HEK293 (cell line): ENCODE measurements around the gene MINDY1.

Experiments
- CTCF ChIA-PET: fragments of 350-600 bp; formaldehyde crosslinking; extraction: SDS; loops from one replicate; lab custom pipeline; 2021; ENCODE audit warnings: antibody characterized with exemption; lab: Yijun Ruan, JAX
- POLR2A ChIA-PET: fragments of 300-600 bp; formaldehyde crosslinking; extraction: SDS; loops from one replicate; lab custom pipeline; 2020; ENCODE audit warnings: antibody characterized with exemption, inconsistent platforms; lab: Yijun Ruan, JAX
- H3K27ac ChIP-seq: fragments of 200-500 bp; sonication (Bioruptor generic); 2 replicates; pipeline ENCODE4 v1.5.1; 2014; ENCODE audit warnings: low read depth, low read length, control low read depth, inconsistent platforms; ENCODE audit errors: extremely low read depth
- H3K36me3 ChIP-seq, 2 experiments: fragments of 200-500 bp in 1 of 2; sonication (Bioruptor generic) in 1 of 2; 1 replicate in 1 of 2; 2 replicates in 1 of 2; pipeline ENCODE4 v1.5.1; 2014 to 2017; ENCODE audit warnings: inconsistent platforms in 2 of 2, low read length in 2 of 2; ENCODE audit not compliant: control insufficient read depth in 2 of 2, insufficient read depth in 1 of 2
- H3K4me1 ChIP-seq: fragments of 200-500 bp; sonication (Bioruptor generic); 2 replicates; pipeline ENCODE4 v1.5.1; 2014; ENCODE audit warnings: mild to moderate bottlenecking, low read length, inconsistent platforms; ENCODE audit not compliant: control insufficient read depth, insufficient read depth
- H3K4me3 ChIP-seq: 2 replicates; pipeline ENCODE4 v1.5.1; 2011; ENCODE audit warnings: low read depth, mild to moderate bottlenecking, control low read depth, low read length, moderate library complexity
- H3K9me3 ChIP-seq: fragments of 200-500 bp; sonication (Bioruptor generic); 2 replicates; pipeline ENCODE4 v1.5.1; 2014; ENCODE audit warnings: low read depth, low read length, inconsistent platforms; ENCODE audit not compliant: control insufficient read depth, insufficient read depth
- AEBP2 ChIP-seq: fragments of 450-650 bp; formaldehyde crosslinking; IDR thresholded peaks from 2 replicates; pipeline ENCODE4 v1.5.1; 2016; ENCODE audit warnings: missing biosample characterization, missing genetic modification characterization, borderline replicate concordance
- ATF2 ChIP-seq: fragments of 450-650 bp; formaldehyde crosslinking; IDR thresholded peaks from 2 replicates; pipeline ENCODE4 v1.5.1; 2016; ENCODE audit warnings: missing biosample characterization, missing genetic modification characterization, low read depth
- IKZF3 ChIP-seq: fragments of 450-650 bp; IDR thresholded peaks from 2 replicates; pipeline ENCODE4 v1.5.0; 2018; ENCODE audit warnings: missing biosample characterization, mild to moderate bottlenecking, missing genetic modification characterization, moderate library complexity
- KLF1 ChIP-seq: fragments of 450-650 bp; formaldehyde crosslinking; IDR thresholded peaks from 2 replicates; pipeline ENCODE4 v1.5.1; 2016; ENCODE audit warnings: missing biosample characterization, missing genetic modification characterization
- KLF10 ChIP-seq: fragments of 450-650 bp; IDR thresholded peaks from 2 replicates; pipeline ENCODE4 v1.5.1; 2018; ENCODE audit warnings: missing biosample characterization, mild to moderate bottlenecking, missing genetic modification characterization
- KLF17 ChIP-seq: fragments of 450-650 bp; formaldehyde crosslinking; IDR thresholded peaks from 2 replicates; pipeline ENCODE4 v1.5.1; 2016; ENCODE audit warnings: missing biosample characterization, missing genetic modification characterization
- SP2 ChIP-seq: fragments of 450-650 bp; formaldehyde crosslinking; IDR thresholded peaks from 2 replicates; pipeline ENCODE4 v1.5.1; 2016; ENCODE audit warnings: missing biosample characterization, missing genetic modification characterization
- TSHZ1 ChIP-seq: fragments of 450-650 bp; formaldehyde crosslinking; IDR thresholded peaks from 2 replicates; pipeline ENCODE4 v1.5.1; 2016; ENCODE audit warnings: missing biosample characterization, missing genetic modification characterization, borderline replicate concordance
- ZFHX2 ChIP-seq: fragments of 450-650 bp; formaldehyde crosslinking; conservative IDR thresholded peaks from 2 replicates; pipeline ENCODE4 v1.5.1; 2016; ENCODE audit warnings: missing biosample characterization, missing genetic modification characterization
- ZFP69B ChIP-seq: fragments of 450-650 bp; formaldehyde crosslinking; IDR thresholded peaks from 2 replicates; pipeline ENCODE4 v1.5.1; 2016; ENCODE audit warnings: missing biosample characterization, missing genetic modification characterization
- ZNF23 ChIP-seq: fragments of 450-650 bp; formaldehyde crosslinking; IDR thresholded peaks from 2 replicates; pipeline ENCODE4 v1.5.1; 2016; ENCODE audit warnings: missing biosample characterization, missing genetic modification characterization, borderline replicate concordance
- ZNF24 ChIP-seq: fragments of 450-650 bp; formaldehyde crosslinking; IDR thresholded peaks from 2 replicates; pipeline ENCODE4 v1.5.1; 2016; ENCODE audit warnings: missing biosample characterization, missing genetic modification characterization
- ZNF280C ChIP-seq: fragments of 450-650 bp; formaldehyde crosslinking; IDR thresholded peaks from 2 replicates; pipeline ENCODE4 v1.5.1; 2016; ENCODE audit warnings: missing biosample characterization, missing genetic modification characterization
- ZNF398 ChIP-seq: fragments of 450-650 bp; formaldehyde crosslinking; IDR thresholded peaks from 2 replicates; pipeline ENCODE4 v1.5.1; 2017; ENCODE audit warnings: missing biosample characterization, missing genetic modification characterization
- ZNF501 ChIP-seq: fragments of 450-650 bp; formaldehyde crosslinking; IDR thresholded peaks from 2 replicates; pipeline ENCODE4 v1.5.1; 2016; ENCODE audit warnings: missing biosample characterization, missing genetic modification characterization
- ZNF529 ChIP-seq: fragments of 450-650 bp; formaldehyde crosslinking; IDR thresholded peaks from 2 replicates; pipeline ENCODE4 v1.5.1; 2017; ENCODE audit warnings: missing genetic modification characterization, missing biosample characterization; ENCODE audit not compliant: insufficient replicate concordance
- ZNF544 ChIP-seq: fragments of 450-650 bp; formaldehyde crosslinking; IDR thresholded peaks from 2 replicates; pipeline ENCODE4 v1.5.0; 2017; ENCODE audit warnings: missing biosample characterization, missing genetic modification characterization
- ZNF600 ChIP-seq: fragments of 450-650 bp; formaldehyde crosslinking; IDR thresholded peaks from 2 replicates; pipeline ENCODE4 v1.5.1; 2016; ENCODE audit warnings: missing biosample characterization, missing genetic modification characterization
- ZNF626 ChIP-seq: fragments of 450-650 bp; sonication (Bioruptor Pico); formaldehyde crosslinking; IDR thresholded peaks from 2 replicates; pipeline ENCODE4 v1.5.1; 2018; ENCODE audit warnings: missing biosample characterization, missing genetic modification characterization, inconsistent platforms
- ZNF629 ChIP-seq: fragments of 450-650 bp; formaldehyde crosslinking; IDR thresholded peaks from 2 replicates; pipeline ENCODE4 v1.5.1; 2017; ENCODE audit warnings: missing biosample characterization, missing genetic modification characterization
- ZNF692 ChIP-seq: fragments of 450-650 bp; formaldehyde crosslinking; IDR thresholded peaks from 2 replicates; pipeline ENCODE4 v1.5.1; 2016; ENCODE audit warnings: missing biosample characterization, missing genetic modification characterization

MINDY1 gene

GRCh38 chr1:150976879-150977694 is 29.6 kb downstream of the MINDY1 start:
- H3K4me1 ChIP-seq: peaks cover 15% of the 10 kb centered on the region
- no peak overlapping the region for H3K4me3 ChIP-seq
- peaks cover 0 to 3% of the 10 kb centered on the region in 2 experiments; a peak in 1 of 3 replicates for H3K36me3 ChIP-seq
- ChIA-PET POLR2A (interaction anchor here (0.9 to 1.3 kb wide), 2 partner anchors 9 to 29 kb away, joined by 4 to 6 read pairs; partner anchors contain the start of gene MINDY1), CTCF (interaction anchor here (0.9 to 7.2 kb wide), 7 partner anchors 9 to 83 kb away, joined by 3 to 65 read pairs (median 7); partner anchors contain the start of genes MINDY1 and MLLT11)
- H3K9me3 ChIP-seq: no peaks in the 10 kb centered on the region
- H3K27ac ChIP-seq: peak overlapping the region; percentile 20; the same call in 1 of the 2 replicates
- TF ChIP-seq TSHZ1 (tag by site-specific recombination): no peak
- TF ChIP-seq AEBP2 (tag by site-specific recombination): no peak
- peak; percentile 60; the same call in 1 of the 2 replicates for TF ChIP-seq ZNF398 (tag by site-specific recombination)
- no peak for TF ChIP-seq ZNF23
- TF ChIP-seq SP2 (tag by site-specific recombination): peak; percentile 43
- peak; percentile 65; the same call in 1 of the 2 replicates for TF ChIP-seq ZNF24 (tag by site-specific recombination)
- peak; percentile 65 for TF ChIP-seq ZNF629
- peak; percentile 77; the same call in 1 of the 2 replicates for TF ChIP-seq KLF17 (tag by site-specific recombination)
- TF ChIP-seq ZFHX2 (tag by site-specific recombination): no peak; the same call in 1 of the 2 replicates
- no peak for TF ChIP-seq ATF2 (tag by site-specific recombination)
- TF ChIP-seq ZNF280C: no peak
- TF ChIP-seq KLF1: peak; percentile 57
- TF ChIP-seq ZNF529 (tag by site-specific recombination): no peak
- TF ChIP-seq ZNF692 (tag by site-specific recombination): peak; percentile 44; the same call in 1 of the 2 replicates
- TF ChIP-seq ZNF626 (tag by site-specific recombination): no peak
- no peak for TF ChIP-seq IKZF3 (tag by site-specific recombination)
- TF ChIP-seq ZNF544 (tag by site-specific recombination): no peak
- TF ChIP-seq ZNF600 (tag by site-specific recombination): peak; percentile 85
- TF ChIP-seq ZFP69B (tag by site-specific recombination): 0 out of 2 replicates have a peak, but pooled peaks have one; percentile 13
- peak; percentile 55; the same call in 1 of the 2 replicates for TF ChIP-seq ZNF501
- TF ChIP-seq KLF10 (tag by site-specific recombination): no peak
